IPS-NIHi11 (cell line): ENCODE measurements around the gene HACD1.
"Not testable (repeated sequence)": the region's sequence is repeated elsewhere in the genome, so short reads cannot be mapped to it uniquely, and the experiment has no call there.

Source experiments
- DNase-seq: peaks from one replicate; pipeline ENCODE4 v3.0.0; 2012; ENCODE audit warnings: mixed read lengths, low spot score

Gene HACD1

DNA sequence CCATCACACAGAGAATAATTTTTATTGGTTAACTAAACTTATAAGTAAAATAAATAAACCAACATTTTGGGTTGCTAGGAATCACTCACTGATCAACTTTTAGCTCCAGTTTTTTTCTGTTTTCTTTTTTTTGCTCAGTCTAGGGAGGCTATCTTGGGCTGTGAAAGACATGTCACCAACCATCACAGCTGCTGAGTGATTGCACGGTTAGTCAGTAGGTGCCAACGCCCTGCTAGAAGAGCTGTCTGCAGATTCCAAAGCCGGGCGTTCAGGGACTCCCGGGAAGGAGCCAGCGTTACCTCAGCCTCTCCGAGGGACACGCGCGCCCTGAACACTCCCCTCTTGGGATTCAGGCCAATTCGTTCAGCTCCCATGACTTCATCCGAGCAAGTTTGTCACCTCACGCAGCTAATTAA, 26.2 kb upstream of the HACD1 start:
- peak; percentile 67 for DNase-seq

DNA sequence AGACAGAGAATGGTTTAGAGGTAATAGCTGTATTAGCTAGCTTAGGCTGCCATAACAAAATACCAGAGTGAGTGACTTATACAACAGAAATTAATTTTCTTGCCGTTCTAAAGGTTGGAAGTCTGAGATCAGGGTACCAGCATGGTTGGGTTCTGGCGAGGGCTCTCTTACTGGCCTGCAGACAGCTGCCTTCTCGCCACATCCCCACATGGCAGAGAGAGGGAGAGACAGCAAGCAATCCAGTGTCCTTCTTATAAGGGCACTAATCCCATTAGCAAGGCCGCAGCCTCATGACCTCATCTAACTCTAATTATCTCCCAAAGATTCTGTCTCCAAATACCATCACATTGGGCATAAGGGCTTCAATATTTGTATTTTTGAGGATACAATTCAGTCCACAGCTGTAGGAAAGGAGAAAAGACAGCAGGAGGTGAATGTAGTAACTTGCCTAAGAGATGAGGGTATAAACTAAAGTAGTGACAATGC, 23.2 kb upstream of the HACD1 start:
- no peak for DNase-seq

DNA sequence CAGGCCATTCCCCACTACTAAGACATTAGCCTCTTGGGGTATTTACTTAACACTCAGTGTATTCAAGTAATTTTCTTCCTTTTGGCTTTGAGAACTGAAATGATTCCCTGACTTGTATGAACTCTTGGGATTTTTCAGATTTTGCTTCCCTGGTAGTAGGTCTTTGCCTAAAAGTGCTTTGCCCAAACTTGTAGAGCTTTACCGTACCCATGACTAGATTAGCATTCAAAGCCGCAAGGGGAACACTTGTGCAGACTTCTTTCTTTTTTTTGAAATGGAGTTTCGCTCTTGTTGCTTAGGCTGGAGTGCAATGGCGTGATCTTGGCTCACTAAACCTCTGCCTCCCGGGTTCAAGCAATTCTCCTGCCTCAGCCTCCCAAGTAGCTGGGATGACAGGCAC, 20.7 kb upstream of the HACD1 start:
- DNase-seq: no peak

DNA sequence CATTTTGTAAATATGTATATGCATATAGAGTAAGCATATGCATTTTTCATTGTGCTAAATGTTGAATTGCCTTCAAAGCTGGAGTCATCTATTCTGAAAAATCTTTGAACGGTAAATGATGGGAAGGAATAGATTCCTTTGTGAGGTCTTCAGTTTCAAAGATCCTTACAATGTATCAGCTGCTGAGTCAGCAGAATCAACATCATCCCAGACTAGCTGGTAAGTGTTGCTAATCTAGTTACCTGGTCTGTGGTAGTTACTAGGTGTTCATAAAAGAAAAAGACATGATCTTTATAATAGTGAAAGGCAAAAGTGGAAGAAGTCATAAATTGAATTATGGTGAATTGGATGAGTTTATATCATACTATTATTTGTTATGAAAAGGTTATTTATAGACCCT, 16.2 kb upstream of the HACD1 start:
- DNase-seq: no peak

DNA sequence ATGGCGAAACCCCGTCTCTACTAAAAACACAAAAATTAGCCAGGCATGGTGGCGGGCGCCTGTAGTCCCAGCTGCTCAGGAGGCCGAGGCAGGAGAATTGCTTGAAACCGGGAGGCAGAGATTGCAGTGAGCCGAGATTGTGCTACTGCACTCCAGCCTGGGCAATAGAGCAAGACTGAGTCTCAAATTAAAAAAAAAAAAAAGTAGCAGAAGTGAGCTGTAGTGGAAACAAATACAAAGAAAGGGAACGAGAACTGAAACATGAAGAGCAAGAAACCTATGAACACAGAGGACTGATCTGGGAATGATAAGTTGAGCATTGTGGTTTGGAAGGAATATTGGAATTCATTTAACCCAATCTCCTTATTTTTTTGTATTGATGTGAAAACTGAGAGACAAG, 15.4 kb upstream of the HACD1 start:
- DNase-seq: not testable (repeated sequence)

DNA sequence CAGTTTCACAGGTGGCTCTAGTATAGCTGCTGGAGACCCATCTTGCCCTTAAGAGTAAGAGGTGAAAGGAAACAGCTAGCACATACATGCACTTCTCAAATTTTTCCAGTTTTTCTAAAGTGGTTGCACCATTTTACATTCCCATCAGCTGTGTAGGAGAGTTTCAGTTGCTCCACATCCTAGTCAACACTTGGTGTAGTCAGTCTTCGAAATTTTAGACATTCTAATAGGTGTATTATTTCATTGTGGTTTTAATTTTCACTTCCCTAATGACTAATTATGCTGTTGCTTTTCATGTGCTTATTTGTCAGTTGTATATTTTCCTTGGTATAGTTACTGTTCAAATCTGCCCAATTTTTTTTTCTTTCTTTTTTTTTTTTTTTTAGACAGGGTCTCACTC, 9.5 kb upstream of the HACD1 start:
- no peak for DNase-seq

DNA sequence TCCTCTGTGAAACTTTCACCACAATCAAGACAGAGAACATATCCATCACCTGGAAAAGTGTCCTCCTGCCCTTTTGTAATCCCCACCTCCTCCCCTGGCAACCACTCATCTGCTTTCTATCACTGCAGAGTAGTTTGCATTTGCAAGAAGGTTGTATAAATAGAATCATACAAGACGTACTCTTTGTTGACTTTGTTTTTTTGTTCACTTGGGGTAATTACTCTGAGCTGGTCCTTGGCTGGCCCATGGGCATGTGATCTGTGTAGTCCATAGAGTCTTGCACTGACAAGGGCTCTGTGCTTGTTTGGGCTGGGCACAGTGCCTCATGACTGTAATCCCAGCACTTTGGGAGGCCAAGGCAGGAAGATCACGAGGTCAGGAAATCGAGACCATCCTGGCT, 7.8 kb upstream of the HACD1 start:
- DNase-seq: no peak

DNA sequence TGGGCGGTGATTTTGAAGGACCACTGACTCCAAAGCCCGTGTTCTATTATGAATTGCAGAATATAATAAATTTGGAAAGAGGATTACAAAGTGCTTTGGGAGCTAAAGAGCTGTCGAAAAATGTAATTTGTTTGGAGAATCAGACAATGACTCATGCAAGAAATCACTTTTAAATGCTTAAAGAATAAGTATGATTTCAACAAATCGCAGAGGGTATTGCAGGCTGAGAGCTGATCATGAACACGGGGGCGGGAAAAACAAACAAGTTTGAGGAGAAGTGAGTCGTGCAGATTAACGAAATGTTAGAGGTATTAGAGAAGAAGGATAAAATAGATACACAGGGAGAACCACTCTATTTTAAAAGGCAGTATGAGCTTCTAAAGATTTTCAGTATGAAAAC, 4.9 kb upstream of the HACD1 start:
- no peak for DNase-seq

DNA sequence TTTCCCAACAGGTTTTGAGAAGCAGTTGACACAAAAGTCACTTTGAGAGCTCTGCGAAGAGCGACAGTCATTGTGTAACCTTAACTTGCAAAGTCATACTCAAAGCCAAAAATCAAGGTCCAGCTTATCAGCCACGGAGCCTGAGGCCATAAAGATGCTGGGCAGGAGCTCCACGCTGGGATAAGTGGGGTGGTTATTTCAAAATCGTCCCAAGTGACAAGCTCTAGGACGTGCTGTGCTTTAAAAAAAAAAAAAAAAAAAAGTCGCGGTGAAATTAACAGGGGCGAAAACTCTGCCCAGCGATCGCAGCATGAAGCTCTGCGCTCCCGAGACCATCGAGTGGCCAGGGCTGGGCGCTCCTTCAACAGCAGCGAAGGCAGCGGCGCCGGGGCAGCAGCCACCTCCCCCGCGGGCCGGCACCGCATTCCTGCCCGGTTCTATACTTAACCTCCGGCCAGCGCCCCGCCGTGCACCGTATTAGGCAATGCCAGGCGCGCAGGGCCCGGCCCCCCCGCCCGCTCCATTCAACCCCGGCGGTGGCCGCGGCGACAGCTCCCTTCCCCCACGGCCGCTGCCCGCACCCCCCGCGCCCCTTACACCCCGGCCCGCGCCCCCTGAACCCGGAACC, 657 bp downstream of the HACD1 start:
- peak; percentile 88 for DNase-seq

DNA sequence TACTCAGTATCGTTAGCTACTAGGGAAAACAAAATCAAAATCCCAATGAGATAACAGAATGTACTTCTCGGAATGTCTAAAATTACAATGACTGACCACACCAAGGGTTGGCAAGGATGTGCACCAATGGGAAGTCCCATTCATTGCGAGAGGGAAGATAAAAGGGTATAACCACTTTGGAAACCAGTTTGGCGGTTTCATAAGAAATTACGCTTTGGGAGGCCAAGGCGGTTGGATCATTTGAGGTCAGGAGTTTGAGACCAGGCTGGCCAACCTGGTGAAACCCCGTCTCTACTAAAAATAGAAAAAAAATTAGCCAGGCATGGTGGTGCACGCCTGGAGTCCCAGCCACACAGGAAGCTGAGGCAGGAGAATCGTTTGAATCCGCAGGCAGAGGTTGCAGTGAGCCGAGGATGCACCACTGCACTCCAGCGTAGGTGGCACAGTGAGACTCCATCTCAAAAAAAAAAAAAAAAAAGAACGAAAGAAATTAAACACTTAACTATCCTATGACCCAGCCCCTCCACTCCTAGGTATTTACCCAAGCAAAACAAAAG, 7.6 kb downstream of the HACD1 start:
- no peak for DNase-seq

DNA sequence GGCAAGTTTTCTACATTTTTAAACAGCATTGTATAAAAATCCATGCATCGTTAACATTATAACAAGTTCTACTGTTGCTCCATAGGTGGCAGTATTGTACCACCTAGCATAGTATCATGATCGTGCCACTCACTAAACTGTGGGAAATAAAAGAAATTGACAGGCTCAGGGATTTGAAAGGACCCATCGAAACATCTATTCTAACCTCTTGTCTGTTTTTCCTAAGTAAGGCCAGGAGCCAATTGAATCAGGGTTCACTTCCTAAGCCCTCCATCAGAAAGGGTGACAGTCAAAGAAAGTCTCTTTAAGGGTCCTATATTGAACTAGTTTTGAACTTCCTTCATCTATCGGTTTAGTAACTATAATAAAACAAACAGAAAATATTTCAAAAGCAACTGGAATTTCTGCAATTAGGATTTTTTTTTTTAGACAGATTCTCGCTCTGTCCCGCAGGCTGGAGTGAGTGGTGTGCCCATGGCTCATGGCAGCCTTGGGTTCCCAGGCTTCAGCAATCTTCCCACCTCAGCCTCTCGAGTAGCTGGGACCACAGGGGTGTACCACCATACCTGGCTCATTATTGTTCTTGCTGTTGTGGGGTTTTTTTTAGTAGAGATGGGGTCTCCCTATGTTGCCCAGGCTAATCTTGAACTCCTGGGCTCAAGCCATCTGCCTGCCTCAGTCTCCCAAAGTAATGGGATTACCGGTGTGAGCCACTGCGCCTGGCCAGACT, 9.4 kb downstream of the HACD1 start:
- DNase-seq: peak; percentile 45

DNA sequence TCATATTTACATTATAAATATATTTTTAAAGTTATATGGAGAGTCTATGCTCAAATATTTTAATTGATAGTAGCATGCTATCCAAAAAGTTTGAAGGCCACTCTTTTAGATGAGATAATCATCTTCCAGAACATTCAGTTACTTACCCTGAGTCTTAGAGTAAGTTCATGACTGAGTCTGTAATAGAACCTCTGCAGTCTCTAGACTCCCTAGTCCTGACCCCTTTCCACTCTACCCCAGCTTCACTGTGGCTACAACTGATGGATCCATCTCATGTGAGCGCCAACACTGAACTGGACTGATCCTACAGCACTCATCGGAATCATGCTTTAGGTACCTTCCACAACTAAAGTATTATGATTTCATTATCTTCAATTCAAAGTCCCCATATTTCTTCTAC, 10.1 kb downstream of the HACD1 start:
- no peak for DNase-seq

DNA sequence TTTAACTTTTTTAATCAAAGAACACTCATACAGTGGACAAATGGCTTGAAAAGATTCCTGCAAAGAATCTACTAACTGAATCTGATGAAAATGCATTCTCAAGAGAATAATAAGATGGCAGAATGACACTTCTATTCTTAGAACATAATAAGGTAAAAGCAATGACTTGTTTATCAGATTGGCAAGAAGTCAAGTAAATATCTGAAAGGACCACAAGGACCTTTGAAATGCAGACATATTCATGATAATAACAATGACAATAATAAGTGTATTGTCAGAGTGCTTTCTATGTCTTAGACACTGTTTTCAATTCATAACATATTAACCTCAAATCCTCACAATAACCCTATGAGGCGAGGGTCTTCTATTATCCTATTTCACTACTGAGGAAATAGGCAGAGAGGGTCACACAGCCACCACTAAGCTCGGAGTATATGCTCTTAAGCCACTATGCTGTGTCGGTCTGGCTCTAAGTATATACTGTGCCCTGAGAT, 10.6 kb downstream of the HACD1 start:
- DNase-seq: no peak

DNA sequence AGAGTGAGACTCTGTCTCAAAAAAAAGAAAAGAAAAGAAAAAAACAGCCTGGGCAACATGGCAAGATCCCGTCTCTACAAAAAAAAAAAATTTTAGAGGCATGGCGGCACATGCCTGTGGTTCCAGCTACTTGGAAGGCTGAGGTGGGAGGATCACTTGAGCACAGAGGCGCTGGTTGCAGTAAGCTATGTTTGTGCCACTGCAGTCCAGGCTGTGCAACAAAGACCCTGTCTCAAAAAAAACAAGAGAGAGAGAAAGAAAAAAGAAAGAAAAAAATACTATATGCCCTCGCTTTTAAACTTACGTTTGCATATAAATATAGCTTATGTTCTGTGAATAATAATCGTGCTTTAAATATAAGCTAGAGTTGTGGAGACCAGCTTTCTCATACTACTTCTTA, 11.2 kb downstream of the HACD1 start:
- DNase-seq: no peak

DNA sequence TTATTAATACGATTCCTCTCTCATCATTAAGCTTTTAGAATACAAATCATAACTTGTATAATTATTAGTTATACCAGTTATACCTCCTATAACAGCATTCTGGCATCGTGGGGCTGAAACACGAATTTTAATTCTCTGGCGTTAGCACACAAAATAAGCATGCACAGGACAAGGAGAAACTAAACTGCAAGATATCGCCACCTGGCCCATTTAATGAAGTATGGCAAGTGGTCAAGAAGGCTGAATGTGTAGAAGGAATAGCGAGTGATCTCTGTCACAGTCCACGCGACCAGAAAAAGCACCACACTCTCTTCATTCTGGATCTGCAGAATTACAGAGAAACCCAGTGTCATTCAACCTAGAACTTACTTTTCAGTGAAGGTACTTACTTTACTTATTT, 18.1 kb downstream of the HACD1 start:
- DNase-seq: peak; percentile 16

DNA sequence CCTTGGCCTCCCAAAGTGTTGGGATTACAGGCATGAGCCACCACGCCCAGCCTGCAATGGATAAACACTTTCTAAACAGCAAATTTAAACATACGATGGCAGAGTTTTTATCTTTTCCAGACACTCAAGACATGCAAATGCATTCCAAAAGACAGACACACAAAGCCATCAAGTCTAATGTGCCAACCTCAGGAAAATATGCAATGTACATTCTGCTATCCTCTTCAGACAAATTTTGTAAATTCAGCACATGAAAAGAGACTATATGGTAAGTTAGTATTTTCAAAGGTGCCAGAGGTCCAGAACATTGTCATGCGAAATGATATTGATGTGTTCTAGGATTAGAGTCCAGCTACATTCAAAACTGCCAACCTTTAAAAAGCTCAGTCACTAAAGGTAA, 19.8 kb downstream of the HACD1 start:
- no peak for DNase-seq

DNA sequence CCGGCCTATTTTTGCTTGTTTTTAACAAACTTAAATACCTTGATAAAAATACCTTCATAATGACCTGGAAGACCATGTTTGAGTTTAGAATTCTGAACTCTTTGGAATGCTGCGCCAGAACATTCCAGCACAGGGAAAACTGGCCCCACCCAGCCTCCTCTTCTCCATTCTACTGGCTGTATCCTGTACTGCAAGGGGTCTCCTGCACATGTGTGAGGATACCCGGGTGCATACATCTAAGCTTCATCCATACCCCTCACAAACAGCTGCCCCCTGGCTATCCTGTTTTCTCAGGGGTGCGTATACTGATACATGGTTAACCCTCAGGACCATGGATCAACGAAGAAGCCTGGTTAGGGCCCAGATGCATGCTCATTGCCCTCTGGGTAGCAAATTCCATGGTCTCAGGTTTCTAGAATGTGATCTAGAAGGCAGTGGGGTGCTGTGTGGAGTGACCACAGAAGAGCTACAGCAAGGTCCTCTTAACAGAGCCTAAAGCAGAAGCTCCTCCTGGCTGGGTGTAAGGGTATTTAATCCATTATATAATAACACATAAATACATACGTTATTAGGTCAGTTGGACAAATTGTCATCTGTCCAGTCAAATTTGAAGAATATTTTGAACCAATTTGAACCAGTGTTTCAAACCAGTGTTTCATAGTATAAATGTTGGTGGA, 26.1 kb downstream of the HACD1 start:
- DNase-seq: no peak

DNA sequence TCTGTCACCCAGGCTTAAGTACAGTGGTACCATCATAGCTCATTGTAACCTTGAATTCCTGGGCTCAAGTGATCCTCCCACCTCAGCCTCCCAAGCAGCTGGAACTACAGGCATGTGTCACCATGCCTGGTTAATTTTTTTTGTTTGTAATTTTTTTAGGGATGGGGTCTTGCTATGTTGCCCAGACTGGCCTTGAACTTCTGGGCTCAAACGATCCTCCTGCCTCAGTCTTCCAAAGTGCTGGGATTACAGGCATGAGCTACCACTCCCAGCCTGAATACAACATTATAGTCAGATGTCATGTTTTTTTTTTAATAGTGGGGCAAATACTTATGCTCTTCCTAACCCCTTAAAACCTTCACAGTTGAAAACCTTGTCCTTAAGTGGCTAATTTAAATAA, 27.9 kb downstream of the HACD1 start:
- not testable (repeated sequence) for DNase-seq

DNA sequence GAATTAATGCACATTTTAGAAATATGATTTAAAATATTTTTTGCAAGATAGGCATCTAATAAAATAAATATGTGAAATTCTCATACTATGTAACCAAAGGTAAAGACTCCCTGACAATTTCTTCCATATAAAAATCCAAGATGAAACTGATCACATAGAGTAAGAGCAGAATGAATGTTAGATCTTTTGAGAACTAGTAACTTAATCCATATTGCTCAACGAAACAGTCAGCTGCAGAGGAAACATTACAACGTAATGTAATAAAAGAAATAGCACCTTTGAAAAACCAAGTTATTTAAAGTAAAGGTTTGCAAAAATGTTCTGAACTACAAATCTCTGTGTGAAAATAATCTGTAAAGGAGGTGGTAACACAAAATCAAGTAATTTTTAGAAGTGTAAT, 28.8 kb downstream of the HACD1 start:
- no peak for DNase-seq

DNA sequence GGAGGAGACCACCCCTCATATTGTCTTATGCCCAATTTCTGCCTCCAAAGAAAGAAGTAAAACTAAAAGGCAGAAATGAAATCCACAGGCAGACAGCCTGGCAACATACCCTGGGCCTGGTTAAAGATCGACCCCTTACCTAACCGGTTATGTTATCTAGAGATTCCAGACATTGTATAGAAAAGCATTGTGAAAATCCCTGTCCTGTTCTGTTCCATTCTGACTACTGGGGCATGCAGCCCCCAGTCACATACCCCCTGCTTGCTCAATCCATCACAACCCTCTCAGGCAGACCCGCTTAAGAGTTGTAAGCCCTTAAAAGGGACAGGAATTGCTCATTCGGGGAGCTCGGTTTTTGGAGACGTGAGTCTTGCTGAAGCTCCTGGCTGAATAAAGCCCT, 29.9 kb downstream of the HACD1 start:
- DNase-seq: not testable (repeated sequence)

DNA sequence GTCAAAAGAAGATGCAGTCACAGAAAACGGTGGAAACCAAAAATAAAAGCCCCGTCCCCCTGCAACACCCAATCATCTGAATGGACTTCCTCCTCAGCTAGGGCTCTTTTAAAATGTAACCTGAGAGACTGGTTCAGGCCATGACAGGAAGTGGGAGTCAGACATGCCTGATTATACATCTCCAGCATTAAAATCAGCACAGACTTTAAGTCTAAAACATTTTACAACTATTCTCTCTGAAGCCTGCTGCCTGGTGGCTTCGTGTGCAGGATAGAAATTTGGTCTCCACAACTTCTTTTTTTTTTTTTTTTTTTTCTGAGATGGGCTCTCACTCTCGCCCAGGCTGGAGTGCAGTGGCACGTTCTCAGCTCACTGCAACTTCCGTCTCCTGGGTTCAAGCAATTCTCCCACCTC, 30.3 kb downstream of the HACD1 start:
- DNase-seq: no peak

DNA sequence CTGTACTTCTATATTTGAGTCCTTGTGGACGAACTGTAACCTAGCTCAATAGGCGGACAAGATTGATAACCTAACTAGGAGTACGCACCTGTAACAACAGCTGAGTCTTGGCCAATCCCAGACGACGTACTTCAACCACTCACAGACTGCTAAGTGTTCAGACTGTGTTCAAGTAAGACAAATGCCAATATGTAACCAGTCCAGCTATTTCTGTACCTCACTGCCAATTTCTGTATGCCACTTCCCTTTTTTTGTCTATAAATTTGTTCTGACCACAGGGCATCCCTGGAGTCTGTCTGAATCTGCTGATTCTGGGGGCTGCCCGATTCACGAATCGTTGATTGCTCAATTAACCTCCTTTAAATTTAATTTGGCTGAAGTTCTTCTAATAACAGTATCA, 32.2 kb downstream of the HACD1 start:
- DNase-seq: no peak

DNA sequence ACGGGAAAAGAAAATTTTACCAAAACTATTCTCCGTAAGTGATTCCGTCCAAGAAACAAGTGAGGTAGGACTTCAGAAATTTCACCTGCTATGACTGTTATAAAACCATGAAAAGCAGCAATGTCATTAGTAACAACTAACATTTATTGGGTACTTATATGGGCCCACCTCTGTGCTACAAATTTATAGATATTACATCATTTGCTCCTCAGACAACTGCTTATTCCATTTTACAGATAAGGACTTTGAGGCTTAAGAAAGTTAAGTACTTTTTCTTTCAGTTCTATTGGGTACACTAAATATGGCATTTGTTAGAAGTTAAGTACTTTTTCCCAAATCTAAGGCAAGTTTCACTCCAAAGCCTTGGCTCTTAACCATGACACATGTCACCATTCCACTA, 36.3 kb downstream of the HACD1 start:
- no peak for DNase-seq
